Measurements from ENCODE around the gene ALPK3. TPM values are rescaled to one million over a fixed set of nuclear protein-coding genes. Genes with fewer than 3 reads are reported as not detected.

The ALPK3 gene
- total and polyA plus RNA-seq, 2 donors (not counting 3 experiments of a cell fraction or from before 2014, with no cell fraction given) = 18.4 to 36.2 TPM

- BruUV-seq (replicated peaks) = no TSS peak
- TF ChIP-seq EZH2 (IDR thresholded peaks at IDR 0.05; ENCODE audit: borderline replicate concordance, low read depth, low read length, severe bottlenecking) (no peak), POLR2AphosphoS5 (IDR thresholded peaks at IDR 0.05; ENCODE audit: insufficient read depth, low read depth, low read length) (no peak), POLR2A (IDR thresholded peaks at IDR 0.05; ENCODE audit: low read depth, low read length) (no peak), FOS (IDR thresholded peaks at IDR 0.05; ENCODE audit: borderline replicate concordance, insufficient read depth, low read length) (no peak), CTCF (IDR thresholded peaks at IDR 0.05; ENCODE audit: extremely low read depth in 1 of 2, insufficient read depth in 1 of 2, low read depth in 1 of 2, low read length in 2 of 2) (no peak), MAX (IDR thresholded peaks at IDR 0.05; ENCODE audit: insufficient read depth, insufficient read length) (no peak), JUN (IDR thresholded peaks at IDR 0.05; ENCODE audit: borderline replicate concordance, insufficient read depth, insufficient read length, low read depth) (no peak)
- no peaks in the 10 kb centered on the region for H3K4me1 ChIP-seq (ENCODE audit: control insufficient read depth, extremely low read depth, insufficient read depth, low read length)
- ChIA-PET POLR2A (interaction anchor here (0.6 kb wide), 1 partner anchor 135 kb away, joined by 3 read pairs; no protein-coding TSS in a partner anchor), CTCF (interaction anchor here (1.2 kb wide), 2 partner anchors 47 to 282 kb away, joined by 3 read pairs; no protein-coding TSS in a partner anchor)
- no peak overlapping the region for H3K4me2 ChIP-seq (ENCODE audit: insufficient read depth, low read length)
- dilution Hi-C loops (cut with MboI; ENCODE audit: extremely low pct_ligation_motif_present, low sequenced_read_pairs) = no loop called here
- no peaks in the 10 kb centered on the region for H4K20me1 ChIP-seq (replicated peaks; ENCODE audit: control insufficient read depth, extremely low read depth, insufficient read depth, low read length)
- intact Hi-C loops (cut with micrococcal nuclease) = no loop called here
- no peaks in the 10 kb centered on the region for H3K9me1 ChIP-seq (replicated peaks; ENCODE audit: control insufficient read depth, extremely low read depth, insufficient read depth, low read length)
- no peaks in the 10 kb centered on the region for H3K79me2 ChIP-seq (ENCODE audit: control insufficient read depth, insufficient read depth, low read length)
- H3K36me3 ChIP-seq (ENCODE audit: control insufficient read depth in 2 of 2, extremely low read depth in 1 of 2, insufficient read depth in 2 of 2, low read length in 2 of 2) = no peaks in the 10 kb centered on the region
- H2AFZ ChIP-seq (ENCODE audit: low read depth, low read length) = no peak overlapping the region
- H3K9ac ChIP-seq (replicated peaks; ENCODE audit: extremely low read depth, insufficient read depth, low read length) = no peak overlapping the region
- no peaks in the 10 kb centered on the region for H3K9me3 ChIP-seq (replicated peaks; ENCODE audit: control insufficient read depth, insufficient read depth, low read length)
- no peak for DNase-seq (ENCODE audit: low read depth, low spot score)
- no peak overlapping the region for H3K4me3 ChIP-seq (replicated peaks in 1 of 3; ENCODE audit: insufficient read depth in 1 of 3, low read depth in 1 of 3, low read length in 3 of 3)
- peaks cover 2 to 4% of the 10 kb centered on the region in 2 experiments for H3K27me3 ChIP-seq (ENCODE audit: control insufficient read depth in 2 of 2, insufficient read depth in 2 of 2, low read length in 2 of 2)
- no peak overlapping the region for H3K27ac ChIP-seq (ENCODE audit: insufficient read depth, low read depth, low read length)
- FAIRE-seq = no peak
Observed at GRCh38 chr15:84881520-84881830, 64.3 kb downstream of the ALPK3 start.

All from endothelial cell of umbilical vein (primary cell).